ENCODE measurements around the gene CACNG1. TPM values are rescaled to one million over a fixed set of nuclear protein-coding genes. Genes with fewer than 3 reads are reported as not detected.

Gene CACNG1
- polyA plus RNA-seq, 3 donors, result not detected

DNA sequence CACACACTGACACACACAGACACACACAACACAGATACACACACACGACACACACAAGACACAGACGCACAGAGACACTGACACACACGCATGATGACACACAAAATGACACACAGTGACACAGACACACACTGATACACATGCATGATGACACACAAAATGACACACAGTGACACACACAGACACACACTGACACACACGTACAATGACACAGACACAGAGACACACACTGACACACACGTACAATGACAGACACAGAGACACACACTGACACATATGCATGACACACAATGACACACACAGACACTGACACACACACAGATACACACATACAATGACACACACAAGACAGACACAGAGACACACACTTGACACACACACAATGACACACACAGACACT, 10.3 kb downstream of the CACNG1 start:
- Mint-ChIP-seq H3K27ac (no peak overlapping the region), H3K36me3 (no peaks in the 10 kb centered on the region), H3K27me3 (ENCODE audit: low read depth in 3 of 3) (no peaks in the 10 kb centered on the region), H3K4me3 (no peak overlapping the region), H3K9me3 (peaks cover 1 to 7% (median 6%) of the 10 kb centered on the region in 7 donors), H3K4me1 (no peaks in the 10 kb centered on the region)
- 83% methylated on average over 4 of the region's 5 CpGs for WGBS (ENCODE audit: insufficient coverage)
- no peak for DNase-seq
- Histone ChIP-seq H3K9ac (ENCODE audit: insufficient read depth, low read length, poor library complexity, severe bottlenecking) (no peak overlapping the region), H2AFZ (ENCODE audit: insufficient read depth, low read depth, low read length, poor library complexity, severe bottlenecking) (no peak overlapping the region), H3K4me1 (ENCODE audit: control insufficient read depth in 1 of 2, insufficient read depth in 2 of 2, low read length in 2 of 2) (no peaks in the 10 kb centered on the region), H3K36me3 (replicated peaks in 1 of 2; ENCODE audit: control insufficient read depth in 1 of 2, insufficient read depth in 2 of 2, low read length in 2 of 2) (no peaks in the 10 kb centered on the region), H4K20me1 (ENCODE audit: insufficient read depth, low read length) (no peaks in the 10 kb centered on the region), H3K9me3 (replicated peaks in 1 of 2; ENCODE audit: control insufficient read depth in 1 of 2, insufficient read depth in 1 of 2, low read length in 2 of 2) (peaks cover 3 to 6% of the 10 kb centered on the region in 2 donors), H3K4me3 (replicated peaks in 1 of 3; ENCODE audit: low read depth in 2 of 3, low read length in 3 of 3) (no peak overlapping the region), H3K27me3 (ENCODE audit: control insufficient read depth in 2 of 2, insufficient read depth in 2 of 2, low read length in 2 of 2) (no peaks in the 10 kb centered on the region), H3K4me2 (replicated peaks; ENCODE audit: extremely low read depth, low read length, poor library complexity, severe bottlenecking) (no peak overlapping the region), H3K27ac (ENCODE audit: low read depth in 1 of 2, low read length in 2 of 2) (no peak overlapping the region), H3K79me2 (ENCODE audit: insufficient read depth, low read length) (no peaks in the 10 kb centered on the region)
- intact Hi-C loops (cut with micrococcal nuclease), result no loop called here
- TF ChIP-seq, protein P1, sequence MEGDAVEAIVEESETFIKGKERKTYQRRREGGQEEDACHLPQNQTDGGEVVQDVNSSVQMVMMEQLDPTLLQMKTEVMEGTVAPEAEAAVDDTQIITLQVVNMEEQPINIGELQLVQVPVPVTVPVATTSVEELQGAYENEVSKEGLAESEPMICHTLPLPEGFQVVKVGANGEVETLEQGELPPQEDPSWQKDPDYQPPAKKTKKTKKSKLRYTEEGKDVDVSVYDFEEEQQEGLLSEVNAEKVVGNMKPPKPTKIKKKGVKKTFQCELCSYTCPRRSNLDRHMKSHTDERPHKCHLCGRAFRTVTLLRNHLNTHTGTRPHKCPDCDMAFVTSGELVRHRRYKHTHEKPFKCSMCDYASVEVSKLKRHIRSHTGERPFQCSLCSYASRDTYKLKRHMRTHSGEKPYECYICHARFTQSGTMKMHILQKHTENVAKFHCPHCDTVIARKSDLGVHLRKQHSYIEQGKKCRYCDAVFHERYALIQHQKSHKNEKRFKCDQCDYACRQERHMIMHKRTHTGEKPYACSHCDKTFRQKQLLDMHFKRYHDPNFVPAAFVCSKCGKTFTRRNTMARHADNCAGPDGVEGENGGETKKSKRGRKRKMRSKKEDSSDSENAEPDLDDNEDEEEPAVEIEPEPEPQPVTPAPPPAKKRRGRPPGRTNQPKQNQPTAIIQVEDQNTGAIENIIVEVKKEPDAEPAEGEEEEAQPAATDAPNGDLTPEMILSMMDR (IDR thresholded peaks at IDR 0.05), result no peak

DNA sequence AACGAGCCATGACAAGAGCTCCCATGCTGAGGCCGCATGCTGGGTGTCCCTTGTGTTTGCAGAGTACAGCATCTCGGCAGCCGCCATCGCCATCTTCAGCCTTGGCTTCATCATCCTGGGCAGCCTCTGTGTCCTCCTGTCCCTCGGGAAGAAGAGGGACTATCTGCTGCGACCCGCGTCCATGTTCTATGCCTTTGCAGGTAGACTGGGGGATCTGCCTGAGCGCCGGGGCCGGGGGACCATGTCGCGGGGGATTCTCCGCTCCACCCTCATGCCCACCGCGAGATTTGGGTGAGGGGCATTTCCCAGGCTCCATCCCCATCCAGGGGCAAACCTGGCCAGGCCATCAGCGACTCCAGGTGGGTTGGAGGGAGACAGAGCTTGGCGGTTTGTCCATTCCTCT, 10.7 kb downstream of the CACNG1 start:
- H3K79me2 ChIP-seq (ENCODE audit: insufficient read depth, low read length), result no peaks in the 10 kb centered on the region
- peaks cover 0 to under 1% of the 10 kb centered on the region in 2 donors for H3K36me3 Mint-ChIP-seq

More for the DNA sequence above, 10.7 kb downstream of the CACNG1 start:
- no peak overlapping the region for H3K27ac ChIP-seq (ENCODE audit: low read depth in 1 of 2, low read length in 2 of 2)
- H3K9ac ChIP-seq (ENCODE audit: insufficient read depth, low read length, poor library complexity, severe bottlenecking), result no peak overlapping the region
- Mint-ChIP-seq H3K4me1 (no peaks in the 10 kb centered on the region), H3K27me3 (ENCODE audit: low read depth in 3 of 3) (peaks cover 0 to under 1% (median 0%) of the 10 kb centered on the region in 3 donors), H3K9me3 (peaks cover 0 to 4% (median 2%) of the 10 kb centered on the region in 7 donors), H3K27ac (no peak overlapping the region), H3K4me3 (no peak overlapping the region)
- TF ChIP-seq, protein P1 (IDR thresholded peaks at IDR 0.05), result no peak
- no peaks in the 10 kb centered on the region for H4K20me1 ChIP-seq (ENCODE audit: insufficient read depth, low read length)
- H2AFZ ChIP-seq (ENCODE audit: insufficient read depth, low read depth, low read length, poor library complexity, severe bottlenecking), result no peak overlapping the region
- no peak overlapping the region for H3K4me2 ChIP-seq (replicated peaks; ENCODE audit: extremely low read depth, low read length, poor library complexity, severe bottlenecking)
- H3K4me3 ChIP-seq (replicated peaks in 1 of 3; ENCODE audit: low read depth in 2 of 3, low read length in 3 of 3), result no peak overlapping the region
- DNase-seq, result no peak
- H3K27me3 ChIP-seq (ENCODE audit: control insufficient read depth in 2 of 2, insufficient read depth in 2 of 2, low read length in 2 of 2), result no peaks in the 10 kb centered on the region
- peaks cover 0 to 2% of the 10 kb centered on the region in 2 donors for H3K9me3 ChIP-seq (replicated peaks in 1 of 2; ENCODE audit: control insufficient read depth in 1 of 2, insufficient read depth in 1 of 2, low read length in 2 of 2)
- 91% methylated on average over 6 of the region's 19 CpGs for WGBS (ENCODE audit: insufficient coverage)
- no peaks in the 10 kb centered on the region for H3K36me3 ChIP-seq (replicated peaks in 1 of 2; ENCODE audit: control insufficient read depth in 1 of 2, insufficient read depth in 2 of 2, low read length in 2 of 2)
- intact Hi-C loops (cut with micrococcal nuclease), result no loop called here
- no peaks in the 10 kb centered on the region for H3K4me1 ChIP-seq (ENCODE audit: control insufficient read depth in 1 of 2, insufficient read depth in 2 of 2, low read length in 2 of 2)

Data from CD14-positive monocyte (primary cell).